ENCODE results near the gene ANKK1.

- TF ChIP-seq CTCF (IDR thresholded peaks at IDR 0.05) = no peak
- TF ChIP-seq POLR2A (IDR thresholded peaks at IDR 0.05) = no peak
- no peak for TF ChIP-seq POLR2AphosphoS5 (IDR thresholded peaks at IDR 0.05; ENCODE audit: insufficient read depth in 1 of 2, low read depth in 1 of 2)
Measured at GRCh38 chr11:113377681-113378412, 9.7 kb upstream of the ANKK1 start.

Measured in vagina (tissue), 2 donors.